HG03095 (cell line): Measurements from ENCODE around the gene MBD5.

ENCODE experiments used
- ATAC-seq: cut with Tn5 transposase; IDR thresholded peaks from one replicate; pipeline ENCODE4 v1.9.1; 2021; ENCODE audit warnings: moderate library complexity; ENCODE audit not compliant: unreplicated experiment

Gene MBD5

DNA sequence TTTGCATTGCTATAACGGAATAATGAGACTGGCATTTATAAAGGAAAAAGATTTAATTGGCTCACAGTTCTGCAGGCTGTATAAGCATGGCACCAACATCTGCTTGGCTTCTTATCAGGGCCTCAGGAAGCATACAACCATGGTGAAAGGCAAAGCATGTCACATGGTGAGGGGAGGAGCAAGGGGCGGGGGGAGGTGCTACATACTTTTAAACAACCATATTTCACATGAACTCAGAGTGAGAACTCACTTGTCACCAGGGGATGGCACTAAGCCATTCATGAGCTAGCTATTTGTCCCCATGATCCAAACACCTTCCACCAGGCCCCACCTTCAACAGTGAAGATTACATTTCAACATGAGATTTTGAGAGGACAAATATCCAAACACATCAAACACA, 188.7 kb downstream of the MBD5 start:
- no peak for ATAC-seq

DNA sequence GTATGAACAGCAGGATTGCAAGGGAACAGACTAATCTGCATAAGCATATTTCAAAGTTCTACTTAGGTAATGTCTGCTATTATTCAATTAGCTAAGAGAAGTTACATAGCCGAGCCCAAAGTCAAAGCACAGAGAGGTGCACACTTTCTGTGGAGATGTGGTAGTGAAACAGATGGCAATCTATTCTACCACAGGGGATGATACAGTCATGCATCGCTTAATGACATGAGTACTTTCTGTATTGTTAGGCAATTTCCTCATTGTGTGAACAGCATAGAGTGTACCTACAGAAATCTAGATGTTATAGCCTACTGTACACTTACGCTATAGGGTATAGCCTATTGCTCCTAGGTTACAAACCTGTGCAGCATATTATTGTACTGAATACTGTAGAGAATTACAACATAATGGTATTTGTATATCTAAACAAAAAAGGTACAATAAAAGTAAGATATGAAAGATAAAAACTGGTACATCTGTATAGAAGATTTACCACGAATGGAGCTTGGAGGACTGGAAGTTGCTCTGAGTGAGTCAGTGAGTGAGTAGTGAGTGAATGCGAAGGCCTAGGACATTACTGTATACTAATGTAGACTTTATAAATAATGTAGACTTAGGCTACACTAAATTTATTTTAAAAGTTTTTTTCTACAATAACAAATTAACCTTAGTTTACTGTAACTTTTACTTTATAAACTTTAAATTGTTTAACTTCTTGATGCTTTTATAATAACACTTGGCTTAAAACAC, 197.6 kb downstream of the MBD5 start:
- ATAC-seq = no peak

DNA sequence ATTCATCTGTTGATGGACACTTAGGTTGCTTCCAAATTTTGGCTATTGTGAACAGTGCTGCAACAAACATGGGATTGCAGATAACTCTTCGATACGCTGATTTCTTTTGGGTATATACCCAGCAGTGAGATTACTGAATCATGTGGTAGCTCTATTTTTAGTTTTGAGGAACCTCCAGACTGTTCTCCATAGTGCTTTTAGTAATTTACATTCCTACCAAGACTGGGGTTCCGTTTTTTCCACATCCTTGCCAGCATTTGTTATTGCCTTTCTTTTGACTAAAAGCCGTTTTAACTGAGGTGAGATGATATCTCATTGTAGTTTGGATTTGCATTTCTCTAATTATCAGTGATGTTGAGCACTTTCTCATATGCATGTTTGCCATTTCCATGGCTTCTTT, 200.3 kb downstream of the MBD5 start:
- no peak for ATAC-seq

DNA sequence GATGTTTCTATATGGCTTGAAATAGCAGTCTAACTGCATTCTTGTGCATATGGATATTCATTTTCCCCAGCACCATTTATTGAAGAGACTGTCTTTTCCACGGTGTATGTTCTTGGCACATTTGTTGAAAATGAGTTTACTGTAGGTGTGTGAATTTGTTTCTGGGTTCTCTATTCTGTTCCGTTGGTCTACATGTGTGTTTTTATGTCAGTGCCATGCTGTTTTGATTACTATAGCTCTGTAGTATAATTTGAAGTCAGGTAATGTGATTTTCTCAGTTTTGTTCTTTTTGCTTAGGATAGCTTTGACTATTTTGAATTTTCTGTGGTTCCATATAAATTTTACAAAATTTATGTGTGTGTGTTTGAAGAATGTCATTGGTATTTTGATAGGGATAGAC, 201.0 kb downstream of the MBD5 start:
- ATAC-seq = no peak

DNA sequence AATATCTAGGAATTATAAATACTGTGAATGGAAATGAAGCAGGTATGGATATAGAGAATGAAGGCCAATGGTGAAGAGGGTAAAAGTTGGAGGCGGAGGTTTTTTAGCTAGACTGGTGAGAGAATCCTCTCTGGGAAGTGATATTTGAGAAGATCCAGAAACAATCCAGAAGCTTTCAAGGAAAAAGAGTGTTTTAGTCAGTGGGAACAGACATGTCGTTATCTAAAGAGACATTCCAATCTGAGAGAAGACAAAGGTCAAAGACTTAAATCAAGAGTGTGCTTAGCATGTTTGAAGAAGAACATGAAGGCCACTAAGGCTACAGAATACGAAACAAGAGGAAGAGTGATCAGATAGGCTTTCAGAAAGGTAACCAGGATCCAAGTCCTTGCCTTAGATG, 211.0 kb downstream of the MBD5 start:
- ATAC-seq = no peak

DNA sequence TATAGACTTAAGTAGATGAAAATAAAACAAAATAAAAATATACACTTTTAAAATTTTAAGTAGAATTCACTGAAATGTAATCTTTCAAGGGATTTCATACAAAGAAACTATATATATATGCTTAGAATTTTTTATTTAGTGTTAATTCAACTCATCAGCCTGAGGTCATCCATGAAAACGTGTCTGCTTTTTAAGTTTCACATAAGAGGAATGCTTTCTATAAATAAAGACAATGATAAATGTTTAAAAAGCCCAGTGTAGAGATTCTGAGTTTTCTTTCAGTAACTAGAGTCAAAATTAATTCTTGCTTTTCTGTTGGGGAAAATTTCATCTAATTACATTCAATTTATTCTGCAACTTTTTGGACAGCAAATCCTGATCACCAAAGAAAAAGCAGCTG, 213.3 kb downstream of the MBD5 start:
- no peak for ATAC-seq

DNA sequence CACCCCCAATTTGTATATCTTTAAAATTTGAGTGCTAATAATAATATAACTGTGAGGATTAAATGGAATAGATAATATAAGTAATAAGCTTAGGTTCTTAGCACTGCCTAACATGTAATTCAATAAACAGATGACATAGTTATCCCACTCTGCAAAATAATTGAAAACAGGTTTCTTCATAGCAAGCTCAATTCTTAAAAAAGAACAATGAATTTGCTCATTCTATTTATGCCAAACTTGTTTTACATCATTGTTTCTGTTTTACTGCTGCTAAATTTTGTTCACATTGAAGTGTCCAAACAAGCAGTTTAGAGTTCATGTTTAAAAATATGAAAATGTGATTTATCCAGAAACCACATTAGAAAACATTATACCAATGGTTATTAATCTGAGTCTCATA, 217.0 kb downstream of the MBD5 start:
- no peak for ATAC-seq

DNA sequence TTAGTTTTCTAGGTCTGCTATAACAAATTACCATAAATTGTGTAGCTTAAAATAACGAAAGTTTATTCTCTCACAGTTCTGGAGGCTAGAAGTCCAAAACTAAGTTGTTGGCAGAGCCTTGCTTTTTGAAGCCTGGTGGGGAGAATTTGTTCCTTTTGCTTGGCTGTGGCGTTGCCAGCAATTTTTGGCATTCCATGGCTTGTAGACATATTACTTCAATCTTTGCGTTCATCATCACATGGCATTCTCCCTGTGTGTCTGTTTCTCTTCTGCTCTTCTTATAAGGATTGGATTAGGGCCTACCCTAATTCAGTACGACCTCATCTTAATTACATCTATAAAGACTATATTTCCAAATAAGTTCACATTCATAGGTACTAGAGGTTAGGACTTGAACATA, 217.7 kb downstream of the MBD5 start:
- ATAC-seq = no peak

DNA sequence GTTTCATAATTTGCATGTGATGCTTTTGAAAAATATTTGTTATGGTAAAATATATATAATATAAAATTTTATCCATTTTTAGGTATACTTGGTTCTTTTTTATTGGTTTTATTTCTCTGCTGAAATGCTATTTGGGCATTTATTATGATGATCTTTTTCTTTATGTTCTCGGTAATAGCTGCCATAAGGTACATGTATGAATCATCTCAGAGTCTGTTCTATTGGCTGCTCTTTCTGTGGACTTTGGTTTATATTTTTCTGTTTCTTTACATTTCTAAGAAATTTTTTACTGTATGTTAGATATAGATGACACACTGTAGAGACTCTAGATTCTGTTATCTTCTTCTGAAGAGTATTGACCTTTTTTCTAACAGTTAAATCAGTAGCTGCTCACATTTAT, 219.9 kb downstream of the MBD5 start:
- ATAC-seq = no peak

DNA sequence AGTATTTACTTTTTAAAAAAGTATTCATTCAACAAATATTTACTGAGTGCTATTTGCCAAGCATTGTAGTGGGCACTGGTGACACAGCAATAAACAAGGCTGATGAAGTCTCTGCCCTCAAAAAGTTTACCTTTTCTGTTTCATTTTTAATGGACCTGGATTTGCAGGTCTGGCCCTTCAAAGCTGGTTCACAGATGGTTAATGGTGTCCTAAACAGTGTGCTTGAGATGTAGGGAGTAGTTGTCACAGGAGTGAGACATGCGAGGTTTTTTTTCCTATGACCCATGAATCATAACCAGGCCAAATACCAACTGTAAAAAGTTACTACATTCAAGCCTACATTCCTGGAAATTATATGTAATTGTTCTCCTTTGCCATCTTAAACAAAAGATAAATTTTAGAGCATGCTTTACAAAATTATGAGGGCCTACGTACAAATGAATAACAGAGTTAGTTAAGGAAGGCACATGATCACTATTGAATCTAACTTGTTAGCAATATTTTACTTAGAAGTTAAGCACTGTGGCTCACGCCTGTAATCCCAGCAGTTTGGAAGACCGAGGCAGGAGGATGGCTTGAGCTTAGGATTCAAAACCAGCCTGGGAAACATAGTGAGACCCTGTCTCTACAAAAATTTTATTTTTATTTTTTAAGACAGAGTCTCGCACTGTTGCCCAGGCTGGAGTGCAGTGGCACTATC, 223.9 kb downstream of the MBD5 start:
- no peak for ATAC-seq

DNA sequence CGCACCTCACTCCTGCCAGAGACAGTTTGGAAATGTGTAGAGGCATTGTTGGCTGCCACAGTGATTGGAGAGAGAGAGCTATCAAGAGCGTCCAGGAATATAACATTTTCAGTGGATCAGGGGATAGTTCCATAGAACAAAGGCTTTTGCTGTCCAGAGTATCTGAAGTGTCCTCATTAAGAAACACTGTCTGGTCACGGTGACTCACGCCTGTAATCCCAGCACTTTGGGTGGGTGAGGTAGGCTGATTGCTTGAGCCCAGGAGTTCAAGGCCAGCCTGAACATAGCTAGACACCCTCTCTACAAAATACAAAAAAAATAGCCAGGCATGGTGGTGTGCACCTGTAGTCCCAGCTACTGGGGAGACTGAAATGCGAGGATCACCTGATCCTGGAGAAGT, 231.1 kb downstream of the MBD5 start:
- ATAC-seq = no peak

DNA sequence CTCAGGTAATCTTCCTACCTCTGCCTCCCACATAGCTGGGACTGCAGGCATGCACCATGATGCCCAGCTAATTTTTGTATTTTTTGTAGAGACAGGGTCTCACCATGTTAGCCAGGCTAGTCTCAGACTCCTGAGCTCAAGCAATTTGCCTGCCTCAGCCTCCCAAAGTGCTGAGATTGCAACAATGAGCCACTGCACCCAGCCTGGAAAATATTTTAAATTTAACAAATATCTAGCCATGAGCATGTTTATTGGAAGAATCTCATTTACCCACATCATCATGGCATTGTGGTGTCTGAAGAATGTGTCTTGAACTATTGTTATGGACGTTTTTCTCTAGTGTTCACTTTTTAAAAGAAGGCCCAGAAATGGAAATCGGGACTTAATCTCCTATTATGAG, 231.8 kb downstream of the MBD5 start:
- no peak for ATAC-seq

DNA sequence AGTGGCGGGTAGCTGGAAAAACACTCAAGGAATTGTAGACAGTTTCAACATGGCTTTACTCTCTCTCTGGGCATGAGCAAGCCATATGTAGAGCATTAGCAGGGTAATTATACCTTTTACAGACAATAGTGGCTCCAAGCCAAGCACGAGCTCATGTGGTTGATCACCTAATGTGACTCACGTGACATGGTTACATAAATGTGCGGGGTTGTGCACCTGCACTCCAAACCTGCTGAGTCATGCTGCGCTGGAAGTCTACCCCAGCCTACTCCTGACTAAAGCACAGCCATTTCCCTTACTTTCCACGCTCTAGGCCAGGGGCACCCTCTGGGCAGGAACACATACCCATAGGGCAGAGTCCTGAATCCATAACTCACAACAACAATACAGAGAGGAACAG, 232.8 kb downstream of the MBD5 start:
- ATAC-seq = no peak

DNA sequence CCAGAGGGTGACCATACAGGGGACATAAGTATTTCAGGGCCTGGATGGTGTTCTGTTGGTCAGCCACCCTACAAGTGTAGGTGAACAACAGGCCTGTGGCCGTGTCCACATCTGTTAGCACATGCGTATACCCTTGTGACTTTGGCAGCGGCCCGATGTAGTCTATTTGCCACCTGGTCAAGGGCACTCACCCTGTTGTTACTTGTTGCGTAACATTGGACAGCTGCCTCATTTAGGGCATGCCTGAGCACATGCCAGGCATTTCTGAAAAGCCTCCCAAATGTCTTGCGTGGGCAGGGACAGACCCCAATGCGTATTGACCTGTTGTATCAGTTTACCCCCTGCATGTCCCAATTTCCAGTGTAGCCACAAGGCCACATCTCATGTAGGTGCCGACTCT, 235.0 kb downstream of the MBD5 start:
- no peak for ATAC-seq

DNA sequence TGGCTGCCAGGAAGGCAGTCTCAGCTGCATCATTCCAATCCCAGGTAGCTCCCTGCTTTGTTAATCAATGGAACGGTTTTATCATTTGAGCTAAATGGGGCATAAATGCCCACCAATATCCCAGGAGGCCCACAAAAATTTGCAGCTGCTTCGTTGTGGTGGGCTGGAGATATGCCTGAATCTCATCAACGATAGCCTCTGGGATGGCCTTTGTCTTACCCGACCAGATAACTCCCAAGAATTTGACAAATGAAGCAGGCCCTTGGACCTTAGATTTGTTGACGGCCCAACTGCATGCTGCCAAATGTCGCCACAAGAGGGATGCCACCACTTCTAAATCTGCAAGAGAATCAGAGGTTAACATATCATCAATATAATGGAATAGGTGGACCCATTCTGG, 236.4 kb downstream of the MBD5 start:
- no peak for ATAC-seq

DNA sequence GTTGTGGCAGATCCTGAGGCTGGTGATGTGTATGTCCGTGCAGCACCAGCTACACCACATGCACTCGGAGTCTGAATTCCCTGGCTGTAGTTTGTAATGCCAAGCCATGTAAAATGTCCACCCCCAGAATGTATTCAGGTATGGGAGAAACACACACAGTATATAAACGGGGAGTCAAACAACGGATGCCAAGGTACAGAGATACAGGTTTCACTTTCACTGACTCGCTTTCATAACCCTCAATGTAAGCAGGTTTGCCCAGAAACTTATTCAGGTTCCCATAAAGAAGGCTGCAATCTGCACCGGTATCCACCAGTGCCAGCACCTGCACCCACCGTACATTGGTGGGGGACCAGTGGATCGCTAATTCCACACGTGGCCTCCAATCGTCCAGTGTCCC, 237.2 kb downstream of the MBD5 start:
- ATAC-seq = no peak

DNA sequence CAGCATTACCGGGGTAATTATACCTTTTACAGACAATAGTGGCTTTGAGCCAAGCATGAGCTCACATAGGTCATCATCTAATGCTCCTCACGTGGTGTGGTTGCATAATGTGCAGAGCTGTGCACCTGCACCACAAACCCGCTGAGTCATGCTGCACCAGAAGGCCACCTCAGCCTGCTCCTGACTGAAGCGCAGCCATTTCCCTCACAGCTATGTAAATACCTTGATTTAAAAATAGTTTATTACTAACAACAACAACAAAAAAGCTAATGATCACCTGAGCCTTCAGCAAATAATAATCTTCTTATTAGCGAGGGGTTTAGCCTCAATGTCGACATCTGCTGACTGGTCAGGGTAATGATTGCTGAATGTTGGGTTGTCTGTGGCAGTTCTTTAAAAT, 238.8 kb downstream of the MBD5 start:
- no peak for ATAC-seq

DNA sequence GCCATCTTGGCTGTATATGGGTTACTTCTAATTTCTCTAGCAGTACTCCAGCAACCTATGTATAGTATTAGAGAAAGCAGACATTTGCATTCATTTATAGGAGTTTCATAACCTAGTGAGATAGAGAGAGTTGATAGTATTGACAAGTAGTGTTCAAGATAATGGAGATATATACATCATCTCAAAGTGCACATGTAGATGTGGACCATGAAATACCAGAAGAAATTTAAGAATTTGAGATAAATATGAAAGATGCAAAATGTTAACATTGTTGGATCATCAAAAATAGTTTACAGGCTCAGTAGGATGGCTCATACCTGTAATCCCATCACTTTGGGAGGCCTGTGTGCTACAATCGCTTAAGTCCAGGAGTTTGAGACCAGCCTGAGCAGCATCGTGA, 243.0 kb downstream of the MBD5 start:
- no peak for ATAC-seq

DNA sequence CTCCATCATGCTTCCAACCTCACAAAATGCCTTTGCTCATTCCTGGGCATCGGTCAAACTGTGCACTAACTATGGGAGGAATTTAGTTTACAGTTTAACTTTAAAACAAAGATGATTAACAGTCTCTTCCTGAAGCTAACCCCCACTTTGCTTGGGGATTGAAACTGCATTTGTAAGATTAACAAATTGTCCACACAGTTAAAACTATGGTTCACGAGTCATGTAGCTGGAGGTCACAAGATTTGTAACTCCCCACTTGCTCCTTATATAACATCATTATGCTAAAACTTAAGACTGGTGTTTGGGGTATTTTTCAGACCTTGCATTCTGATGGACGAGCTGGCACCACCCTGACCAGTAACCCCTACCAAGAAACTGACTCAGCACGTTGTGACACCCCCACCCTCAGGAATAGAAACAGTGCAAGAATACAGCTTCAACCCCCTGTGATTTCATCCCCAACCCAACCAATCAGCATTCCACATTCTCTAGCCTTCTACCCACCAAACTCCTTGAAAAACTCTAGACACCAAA, 252.3 kb downstream of the MBD5 start:
- ATAC-seq = no peak

DNA sequence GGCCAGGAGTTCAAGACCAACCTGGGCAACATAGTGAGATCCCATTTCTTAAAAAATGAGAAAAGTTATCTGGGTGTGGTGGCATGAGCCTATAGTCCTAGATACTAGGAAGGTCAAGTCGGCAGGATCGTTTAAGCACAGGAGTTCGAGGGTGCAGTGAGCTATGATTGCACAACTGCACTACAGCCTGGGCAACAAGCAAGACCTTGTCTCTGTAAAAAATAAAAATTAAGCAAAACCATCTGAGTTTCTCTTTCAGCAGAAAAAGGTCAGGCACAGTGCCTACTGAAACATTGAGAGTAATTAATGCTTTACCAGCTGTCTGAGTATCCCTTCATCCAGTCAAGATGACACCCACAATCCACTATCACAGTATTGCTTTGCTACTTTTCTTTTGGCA, 258.3 kb downstream of the MBD5 start:
- no peak for ATAC-seq

DNA sequence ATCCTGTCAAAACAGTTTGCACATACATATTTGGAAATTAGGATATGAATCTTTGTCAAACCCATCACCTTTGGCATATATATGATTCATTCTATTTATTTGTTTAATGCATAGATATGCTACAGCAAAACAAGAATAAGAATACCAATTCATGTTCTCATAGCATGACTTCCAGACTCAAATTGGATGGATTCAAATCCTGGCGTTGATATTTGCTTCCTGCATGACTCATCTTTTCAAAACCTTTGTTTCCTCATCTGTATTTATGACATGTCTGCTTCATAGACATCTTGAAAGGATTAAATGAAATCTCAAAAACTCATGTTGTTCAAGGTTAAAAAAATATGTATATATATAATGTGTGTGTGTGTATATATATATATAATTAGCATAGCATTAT, 261.3 kb downstream of the MBD5 start:
- ATAC-seq = no peak

DNA sequence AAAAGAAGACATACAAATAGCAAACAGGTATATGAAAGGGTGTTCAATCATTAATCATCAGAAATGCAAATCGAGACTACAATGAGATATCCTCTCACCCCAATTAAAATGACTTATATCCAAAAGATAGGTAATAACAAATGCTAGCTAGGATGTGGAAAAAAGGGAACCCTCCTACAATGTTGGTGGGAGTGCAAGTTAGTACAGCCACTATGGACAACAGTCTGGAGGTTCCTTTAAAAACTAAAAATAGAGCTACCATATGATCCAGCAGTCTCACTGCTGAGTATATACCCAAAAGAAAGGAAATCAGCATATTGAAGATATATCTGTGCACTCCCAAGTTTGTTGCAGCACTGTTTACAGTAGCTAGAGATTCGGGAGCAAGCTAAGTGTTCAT, 271.5 kb downstream of the MBD5 start:
- no peak for ATAC-seq

DNA sequence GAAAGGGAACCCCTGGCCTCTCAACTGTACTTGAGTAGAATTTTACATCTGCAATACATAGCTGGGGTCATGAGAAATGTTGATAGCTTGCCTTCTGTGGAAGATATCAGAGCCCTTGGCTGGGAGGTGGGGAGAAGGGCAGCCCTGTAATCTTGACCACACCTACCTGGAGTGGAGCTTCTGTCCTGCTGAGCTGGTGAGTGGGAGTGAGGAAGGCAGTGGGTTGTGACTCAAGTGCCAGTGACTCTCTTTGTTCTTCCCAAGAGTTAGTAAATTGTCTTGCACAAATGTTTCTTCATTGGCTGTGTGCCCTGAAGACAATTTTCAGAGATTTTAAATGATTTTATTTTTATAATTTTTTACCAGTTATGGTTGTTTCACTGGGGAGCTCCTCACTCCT, 277.3 kb downstream of the MBD5 start:
- no peak for ATAC-seq
